Measurements from ENCODE around the gene UBE4B.

DNA sequence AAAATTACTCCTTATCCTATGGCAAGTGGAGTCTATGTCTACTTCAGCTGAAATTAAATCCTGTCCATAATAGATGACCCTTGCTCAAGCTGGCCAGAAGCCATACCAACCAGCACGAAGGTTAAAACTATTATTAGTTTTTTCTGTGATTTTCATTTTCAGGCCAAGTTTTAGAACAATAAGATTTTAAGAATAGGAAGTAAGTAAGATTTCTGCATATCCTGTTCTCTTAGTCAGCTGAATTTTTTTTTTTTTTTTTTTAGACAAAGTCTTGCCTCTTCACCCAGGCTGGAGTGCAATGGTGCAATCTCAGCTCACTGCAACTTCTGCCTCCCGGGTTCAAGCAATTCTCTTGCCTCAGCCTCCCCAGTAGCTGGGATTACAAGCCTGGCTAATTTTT, 41.8 kb upstream of the UBE4B start:
- TF ChIP-seq POLR2A (IDR thresholded peaks at IDR 0.05; ENCODE audit: low read depth, low read length) (no peak), POLR2AphosphoS5 (IDR thresholded peaks at IDR 0.05; ENCODE audit: low read depth, low read length) (no peak), TAF1 (IDR thresholded peaks at IDR 0.05; ENCODE audit: low read depth, low read length) (no peak), SPI1 (IDR thresholded peaks at IDR 0.05; ENCODE audit: low read depth, low read length) (no peak), POU2F2 (IDR thresholded peaks at IDR 0.05; ENCODE audit: low read depth, low read length) (no peak)
